Fibroblast of skin of abdomen (primary cell): Measurements from ENCODE around the gene TFF2.

Experiments used
- DNase-seq: peaks from one replicate; pipeline ENCODE4 v3.0.0-alpha.2; 2013

TFF2 gene

DNA sequence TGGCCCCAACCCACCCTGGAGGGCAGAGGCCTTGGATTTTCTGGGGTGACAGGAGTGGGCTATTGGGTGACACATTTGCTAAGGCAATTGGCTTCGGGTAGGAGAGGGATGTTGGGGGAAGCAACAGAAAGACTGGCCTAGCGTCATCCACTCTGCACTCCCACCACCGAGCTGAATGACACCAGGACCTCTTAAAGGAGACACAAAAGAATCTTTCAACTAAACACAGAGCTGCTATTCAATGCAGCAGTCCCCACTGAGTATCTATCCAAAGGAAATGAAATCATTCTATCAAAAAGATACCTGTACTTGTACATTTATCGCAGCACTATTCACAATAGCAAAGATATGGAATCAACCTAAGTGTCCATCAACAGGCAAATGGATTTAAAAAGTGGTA lies 6.2 kb downstream of the TFF2 start:
- no peak for DNase-seq

DNA sequence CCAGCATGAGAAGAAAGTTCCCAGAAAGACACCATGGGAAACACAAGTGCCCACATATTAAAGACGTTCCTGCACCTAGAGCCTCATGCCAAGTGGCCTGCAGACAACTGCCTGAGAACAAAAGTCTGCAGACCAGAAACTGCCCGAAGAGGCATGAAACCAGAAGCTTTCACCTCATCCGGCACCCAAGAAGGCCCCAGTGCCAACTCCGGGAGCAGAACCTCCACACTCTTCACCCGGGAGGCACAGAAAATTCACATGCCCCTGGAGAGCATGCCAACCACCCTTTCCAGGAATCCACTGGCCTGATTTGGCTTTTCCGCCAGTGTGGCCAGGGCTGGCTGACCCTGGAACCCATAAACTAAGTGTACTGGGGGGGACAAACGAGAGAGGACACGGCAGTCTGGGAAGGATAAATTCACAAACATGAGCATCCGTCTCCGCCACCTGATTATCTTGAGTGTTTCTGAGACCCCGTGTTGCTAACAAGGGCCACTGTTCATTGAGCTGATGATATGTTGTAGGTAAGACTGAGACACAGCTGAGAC lies 6.8 kb downstream of the TFF2 start:
- DNase-seq, result no peak

DNA sequence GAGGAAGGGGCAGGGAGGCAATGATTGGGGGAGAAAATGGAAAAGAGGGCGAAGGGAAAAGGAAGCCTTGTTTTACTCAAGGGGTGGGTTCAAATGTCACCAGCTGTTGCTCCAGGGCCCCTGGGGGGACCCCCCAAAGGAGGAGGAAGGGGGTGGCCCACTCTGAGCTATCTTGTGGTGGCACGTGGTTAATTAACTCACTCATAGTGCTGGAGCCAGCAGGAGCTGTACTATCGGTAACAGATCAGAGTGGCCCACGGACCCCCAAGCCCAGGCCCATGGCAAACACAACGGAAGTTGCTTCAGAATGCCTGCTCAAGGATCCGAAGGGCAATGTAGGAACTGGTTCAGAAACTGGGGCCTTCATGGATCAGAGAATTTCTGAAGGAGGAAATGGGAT lies 7.2 kb downstream of the TFF2 start:
- DNase-seq, result no peak

DNA sequence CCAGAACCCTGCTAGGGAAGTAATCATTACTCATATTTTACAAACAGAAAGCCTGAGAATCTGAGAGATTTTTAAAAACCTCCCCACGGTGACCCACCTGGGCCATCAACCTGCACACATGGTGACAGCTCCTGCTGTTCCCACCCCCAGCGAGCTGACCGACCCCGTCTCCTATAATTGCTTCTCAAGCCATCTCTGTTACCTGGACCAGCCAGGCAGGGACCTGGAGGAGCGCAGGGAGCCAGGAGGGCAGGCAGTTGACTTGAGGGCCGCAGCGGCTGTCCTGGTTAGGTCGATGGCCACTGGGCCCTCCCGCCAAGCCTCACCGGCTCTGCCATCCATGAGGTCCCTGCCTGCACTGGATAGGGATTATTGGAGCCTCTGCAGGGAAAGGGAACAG lies 7.7 kb downstream of the TFF2 start:
- no peak for DNase-seq

DNA sequence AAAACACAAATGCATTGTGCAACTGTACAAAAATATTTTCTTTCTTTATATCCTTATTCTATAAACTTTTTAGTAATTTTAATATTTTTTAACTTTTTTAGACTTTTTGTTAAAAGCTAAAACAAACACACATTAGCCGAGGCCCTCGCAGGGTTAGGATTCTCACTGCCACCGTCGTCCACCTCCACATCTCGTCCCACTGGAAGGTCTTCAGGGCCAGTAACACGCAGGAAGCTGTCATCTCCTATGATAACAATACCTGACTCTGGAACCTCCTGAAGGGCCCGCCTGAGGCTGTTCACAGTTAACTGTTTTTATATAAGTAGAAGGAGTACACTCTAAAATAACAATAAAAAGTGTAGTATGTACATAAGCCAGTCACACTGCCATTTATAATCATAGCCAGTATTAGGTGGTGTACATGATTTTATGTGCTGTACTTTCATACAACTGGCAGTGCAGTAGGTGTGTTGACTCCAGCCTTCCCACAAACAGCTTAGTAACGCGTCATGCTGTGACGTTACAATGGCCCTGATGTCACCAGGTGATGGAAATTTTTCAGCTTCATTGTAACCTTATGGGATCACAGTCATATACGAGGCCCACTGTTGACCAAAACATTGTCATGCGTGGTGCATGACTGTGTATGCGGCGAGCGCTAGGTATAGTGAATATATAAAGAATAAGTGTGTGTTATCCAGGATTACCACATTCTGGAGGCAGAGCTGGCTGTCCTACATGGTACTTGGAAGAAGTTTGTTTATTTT lies 8.8 kb downstream of the TFF2 start:
- no peak for DNase-seq

DNA sequence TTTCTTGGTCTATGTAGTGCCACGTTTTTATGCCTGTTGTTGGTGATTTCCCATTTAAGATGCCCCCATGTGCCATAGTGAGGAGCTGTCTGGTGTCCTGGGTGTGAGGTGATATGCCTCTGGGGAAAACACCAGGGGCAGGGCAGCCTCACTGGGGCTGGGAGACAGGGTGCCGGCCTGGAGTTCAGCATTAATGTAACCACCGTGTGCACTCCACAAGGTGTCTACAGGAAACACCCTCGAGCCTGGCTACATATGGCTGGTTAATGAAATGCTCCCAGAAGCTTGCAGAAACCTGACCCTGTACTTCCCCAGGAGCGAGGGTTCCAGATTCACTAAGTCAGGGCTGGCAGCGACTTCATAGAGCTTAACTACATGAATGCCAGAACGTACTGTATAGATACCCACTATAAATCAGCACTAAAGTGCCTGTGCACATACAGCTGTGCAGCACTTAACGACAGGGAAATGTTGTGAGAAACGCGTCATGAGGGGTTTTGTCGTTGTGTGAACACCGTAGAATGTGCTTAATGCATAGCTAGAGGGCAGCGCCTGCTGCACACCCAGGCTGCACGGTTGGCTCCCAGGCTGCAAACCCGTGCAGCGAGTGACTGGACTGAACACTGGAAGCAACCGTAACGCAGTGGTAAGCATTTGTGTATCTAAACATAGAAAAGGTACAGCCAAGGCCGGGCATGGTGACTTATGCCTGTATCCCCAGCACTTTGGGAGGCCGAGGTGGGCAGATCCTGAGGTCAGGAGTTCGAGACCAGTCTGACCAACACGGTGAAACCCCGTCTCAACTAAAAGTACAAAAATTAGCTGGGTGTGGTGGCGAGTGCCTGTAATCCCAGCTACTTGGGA lies 10.4 kb downstream of the TFF2 start:
- DNase-seq, result no peak

DNA sequence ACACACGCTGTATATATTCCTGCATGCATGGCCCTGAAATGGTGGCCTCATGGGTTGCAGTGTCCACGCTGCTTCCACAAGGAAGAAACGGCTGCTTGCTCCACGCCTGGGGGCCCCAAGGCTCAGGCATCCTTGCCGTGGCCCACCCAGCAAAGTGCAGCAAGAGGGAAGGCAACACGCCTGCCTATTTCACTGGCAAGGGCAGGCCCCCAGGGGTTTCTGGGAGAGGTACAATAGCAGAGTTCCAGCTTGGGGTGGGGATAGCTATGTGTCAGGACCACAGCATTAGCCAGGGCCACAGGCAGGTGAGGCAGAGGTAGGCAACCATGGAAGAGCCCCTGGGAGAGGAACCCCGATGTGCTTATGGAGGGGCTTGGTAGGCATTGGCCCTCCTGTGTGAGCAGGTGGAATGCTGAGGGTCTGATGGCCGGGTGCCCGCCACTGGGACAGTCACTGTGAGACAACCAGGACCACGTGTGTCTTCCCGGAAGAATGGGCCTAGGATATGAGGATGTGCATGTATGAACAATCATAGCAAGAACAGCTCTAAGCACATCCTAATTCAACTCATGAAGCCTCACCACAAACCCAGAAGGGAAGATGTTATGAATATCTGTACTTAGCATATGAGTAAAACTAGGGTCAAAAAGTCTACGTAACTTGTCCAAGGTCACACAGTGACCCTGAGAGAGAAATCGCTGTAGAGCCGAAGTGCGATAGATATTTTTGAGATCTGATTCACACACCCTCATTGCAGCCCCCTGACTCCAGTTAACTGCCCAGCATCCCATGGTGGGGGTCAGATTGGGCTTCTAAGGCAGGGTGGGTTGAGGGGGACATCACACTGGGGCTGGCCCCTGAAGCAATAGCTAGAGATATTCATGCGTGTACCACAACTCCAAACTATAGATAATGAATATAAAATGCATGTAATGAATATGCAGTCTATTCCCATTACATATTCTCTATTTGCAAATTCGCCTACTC lies 11.8 kb downstream of the TFF2 start:
- no peak for DNase-seq

DNA sequence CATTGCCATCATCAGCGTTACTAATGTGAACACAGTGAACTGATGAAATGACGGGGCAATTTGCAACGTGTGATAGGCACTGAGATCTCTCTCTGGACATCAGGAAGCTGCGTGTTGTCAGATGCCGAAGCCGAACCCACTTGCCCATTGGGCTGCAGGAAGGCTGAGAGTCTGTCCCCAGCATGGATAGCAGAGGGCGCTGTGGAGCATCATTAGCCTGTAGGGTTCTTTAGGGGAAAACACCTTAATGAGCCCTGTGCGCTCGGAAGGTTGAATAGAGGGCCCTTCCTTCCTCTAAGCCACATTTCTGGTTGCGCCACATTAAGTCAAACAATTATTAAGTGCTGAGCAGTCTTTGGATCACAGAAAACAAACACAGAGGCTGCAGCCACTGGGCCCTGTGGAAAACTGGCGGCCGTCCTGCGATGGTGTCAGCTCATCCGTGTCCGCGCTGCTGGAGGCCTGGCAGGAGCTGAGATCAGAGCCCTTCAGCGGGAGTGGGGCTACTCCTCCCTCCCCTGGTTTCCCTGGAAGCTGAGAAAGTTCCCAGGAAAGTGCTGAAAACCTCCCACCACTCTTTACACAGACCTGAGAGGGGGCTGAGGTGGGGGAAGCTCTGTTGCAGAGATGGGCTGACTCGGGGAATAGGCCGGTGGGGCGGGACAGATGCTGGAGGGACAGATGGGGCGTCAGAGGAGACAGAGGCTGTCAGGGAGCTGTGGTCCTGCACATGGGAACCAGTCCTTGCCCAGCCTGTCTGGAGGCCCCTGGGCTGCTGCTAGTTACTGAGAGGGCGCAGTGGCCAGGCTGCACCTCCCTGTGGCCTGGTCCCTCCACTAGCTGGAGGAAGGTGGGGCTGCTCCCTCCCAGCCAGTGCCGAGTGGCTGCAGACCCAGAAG lies 12.7 kb downstream of the TFF2 start:
- DNase-seq, result peak; percentile 10

DNA sequence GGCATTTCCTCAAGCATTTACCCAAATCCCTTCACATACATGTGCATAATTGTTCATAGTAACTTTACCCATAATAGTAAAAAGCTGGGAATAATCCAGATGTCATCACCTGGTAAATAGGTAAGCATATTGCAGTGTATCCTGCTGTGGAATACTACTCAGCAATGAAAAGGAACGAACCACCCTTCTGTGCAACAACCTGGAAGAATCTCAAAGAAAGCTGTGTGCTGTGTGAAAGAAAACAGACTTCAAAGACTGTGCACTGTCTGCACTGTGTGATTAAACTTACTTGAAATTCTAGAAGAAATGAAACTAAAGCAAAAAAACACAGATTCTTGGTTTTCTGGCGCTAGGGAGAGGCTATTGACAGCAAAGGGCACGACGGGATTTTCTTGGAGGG lies 13.5 kb downstream of the TFF2 start:
- no peak for DNase-seq

DNA sequence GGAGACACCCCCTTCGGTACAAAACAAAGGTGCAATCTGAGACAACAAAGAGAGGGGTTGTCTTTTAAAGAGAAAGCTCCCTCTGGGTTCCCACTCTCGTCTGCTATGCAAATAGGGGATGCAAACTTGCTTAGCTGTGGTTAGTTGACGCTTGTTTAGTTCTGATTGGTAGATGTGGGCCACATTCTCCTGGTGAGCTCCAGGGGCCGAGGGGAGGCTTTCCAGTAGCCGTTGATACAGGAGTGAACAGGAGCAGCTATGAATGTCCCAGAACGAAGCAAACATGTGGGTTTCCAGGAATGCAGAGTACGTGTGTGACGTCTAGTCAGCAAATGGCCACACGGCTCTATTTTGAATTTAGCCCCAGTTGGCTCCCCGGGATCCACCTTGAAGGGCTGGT lies 14.7 kb downstream of the TFF2 start:
- DNase-seq, result peak; percentile 12

DNA sequence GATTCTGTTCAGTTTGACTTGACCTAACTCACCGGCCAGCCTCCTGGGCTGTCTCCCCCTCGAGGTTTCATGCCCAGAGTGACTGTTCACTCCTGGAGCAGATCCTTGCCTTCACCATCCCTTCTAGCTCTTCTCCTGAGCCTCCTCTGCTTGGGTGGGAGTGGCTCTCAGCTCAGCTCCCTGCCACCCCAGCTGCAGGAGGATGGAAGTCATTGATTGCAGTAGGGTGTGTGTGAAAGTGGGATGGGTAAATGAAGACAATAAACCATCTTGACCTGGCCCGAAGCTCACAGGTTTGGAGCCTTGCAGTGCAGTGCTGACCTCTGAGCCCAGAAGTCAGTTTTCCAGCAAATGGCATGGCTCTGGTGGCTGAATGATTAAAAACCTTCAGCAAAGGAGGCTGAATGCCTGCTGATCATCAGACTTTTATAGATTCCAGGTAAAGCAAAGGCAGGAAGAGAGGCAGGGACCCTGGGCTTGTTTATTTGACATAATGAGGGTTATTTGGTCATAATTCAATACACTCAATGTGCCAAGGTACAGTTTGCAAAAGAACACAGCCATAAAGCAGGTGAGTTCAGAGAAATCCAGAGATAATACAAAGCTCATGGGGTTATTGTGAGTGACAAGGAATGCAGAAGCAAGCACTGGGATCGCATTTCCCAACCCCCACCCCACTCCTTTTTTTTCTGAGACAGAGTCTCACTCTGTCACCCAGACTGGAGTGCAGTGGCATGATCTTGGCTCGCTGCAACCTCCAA lies 18.1 kb downstream of the TFF2 start:
- DNase-seq, result no peak

DNA sequence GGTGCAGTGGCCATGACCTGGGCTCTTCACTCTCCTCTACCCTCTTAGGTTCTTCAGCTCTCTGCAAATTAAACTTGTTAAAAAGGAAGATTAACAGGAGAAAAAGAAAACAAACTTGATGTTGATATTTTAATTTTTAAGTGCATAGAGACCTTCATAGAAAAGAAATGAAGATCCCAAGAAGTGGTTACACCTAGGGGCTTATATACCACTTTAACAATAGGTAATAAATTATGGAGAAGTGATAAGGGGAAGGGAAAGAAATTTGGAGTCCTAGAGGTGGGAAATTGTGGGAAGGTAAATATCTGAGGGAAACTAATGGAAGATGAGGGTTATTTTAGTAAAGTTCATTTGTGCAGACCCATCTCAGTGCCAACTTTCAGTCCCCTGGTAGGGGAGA lies 19.1 kb downstream of the TFF2 start:
- no peak for DNase-seq

DNA sequence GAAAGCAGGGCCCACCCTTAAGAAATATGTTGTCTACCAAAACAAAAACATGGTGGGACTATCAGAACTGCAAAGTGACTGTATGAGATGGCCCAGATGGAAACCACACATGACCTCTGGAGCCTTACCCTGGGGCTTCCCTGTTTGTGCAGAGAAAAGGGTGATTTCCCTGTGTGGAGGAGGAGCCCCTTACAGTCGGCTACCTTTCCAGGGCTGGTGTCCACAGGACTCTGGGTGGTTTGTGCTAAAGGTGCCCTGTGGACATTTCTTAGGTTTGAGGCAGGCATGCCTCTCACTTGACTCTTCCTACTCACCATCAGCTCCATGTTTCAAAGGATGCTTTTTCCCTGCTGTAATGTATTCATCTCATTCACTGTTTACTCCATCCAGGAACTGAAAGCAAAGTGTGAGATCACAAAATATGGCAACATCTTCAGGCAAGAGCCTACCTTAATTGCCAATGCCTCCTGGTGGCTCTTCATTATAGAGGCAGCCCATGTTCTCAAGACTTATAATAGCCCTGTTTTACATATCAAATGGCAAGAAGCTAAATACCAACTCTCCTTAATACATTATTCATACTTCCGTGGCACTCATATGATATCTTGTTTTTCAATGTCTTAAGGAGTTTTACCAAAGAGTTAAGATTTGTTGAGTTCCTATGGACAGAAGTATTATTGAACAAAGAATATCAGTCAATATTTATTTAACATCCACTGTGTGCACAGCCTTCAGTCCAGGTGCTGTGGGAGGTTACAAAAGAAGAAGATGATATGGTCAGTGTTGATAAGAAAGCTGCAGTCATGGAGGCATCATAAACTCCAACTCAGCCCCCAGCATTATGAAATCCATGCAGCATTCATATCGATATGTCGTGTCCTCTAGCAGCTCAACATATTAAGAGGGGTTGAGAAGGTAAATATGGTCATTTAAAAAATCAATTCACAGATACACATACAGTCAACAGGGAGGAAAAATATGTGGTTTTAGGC lies 20.1 kb downstream of the TFF2 start:
- DNase-seq, result no peak

DNA sequence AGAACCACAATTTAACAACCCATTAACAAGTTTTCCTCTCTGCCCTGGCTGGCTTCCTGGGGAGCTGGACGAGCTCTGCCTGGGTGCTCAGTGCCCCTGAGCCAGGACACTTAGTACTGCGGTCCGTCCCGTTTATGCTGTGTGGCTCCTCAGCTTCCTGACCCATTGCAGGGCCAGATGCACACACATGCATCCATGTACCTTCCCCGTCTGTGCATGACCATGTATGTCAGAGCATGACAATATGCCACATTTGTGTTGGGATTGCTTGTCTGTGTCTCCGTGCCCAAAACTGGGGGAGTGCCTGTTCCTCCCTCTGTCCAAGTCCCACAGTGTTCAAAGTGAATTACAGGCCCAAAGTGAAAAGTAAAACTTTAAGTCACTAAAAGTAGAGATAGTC lies 25.9 kb downstream of the TFF2 start:
- DNase-seq, result no peak

DNA sequence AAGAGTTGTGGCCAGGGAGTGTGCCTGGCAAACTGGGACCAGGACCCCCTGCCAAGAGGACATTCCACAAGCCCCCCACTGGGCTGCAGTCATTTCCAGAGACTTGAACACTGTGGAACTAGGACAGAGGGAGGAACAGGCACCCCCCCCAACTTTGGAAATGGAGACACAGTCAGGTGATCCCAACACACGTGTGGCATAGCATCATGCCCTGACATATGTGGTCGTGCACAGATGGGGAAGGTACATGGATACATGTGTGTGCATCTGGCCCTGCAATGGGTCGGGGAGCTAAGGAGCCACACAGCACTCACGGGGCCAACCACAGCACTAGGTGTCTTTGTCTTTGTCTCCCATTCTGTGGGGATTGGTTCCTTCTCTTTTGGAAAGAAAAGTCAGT lies 28.9 kb downstream of the TFF2 start:
- no peak for DNase-seq

DNA sequence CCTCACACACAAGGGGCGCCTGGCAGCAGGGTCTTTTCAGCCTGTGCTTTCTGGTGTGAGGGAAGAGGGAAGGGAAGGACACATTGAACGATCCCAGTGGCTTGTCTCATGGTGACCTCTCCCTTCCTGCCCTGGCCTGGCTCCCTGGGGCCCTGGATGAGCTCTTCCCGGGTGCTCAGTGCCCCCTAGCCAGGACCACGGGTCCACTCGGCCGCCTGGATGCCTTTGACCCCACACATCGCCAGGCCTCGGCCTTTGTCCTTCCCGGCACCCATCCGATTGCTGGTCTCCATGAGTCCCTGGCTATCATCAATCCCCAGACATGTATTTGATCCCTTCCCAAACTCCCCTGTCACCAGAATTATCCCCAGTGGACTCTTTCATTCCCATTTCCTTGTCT lies 29.6 kb downstream of the TFF2 start:
- no peak for DNase-seq

DNA sequence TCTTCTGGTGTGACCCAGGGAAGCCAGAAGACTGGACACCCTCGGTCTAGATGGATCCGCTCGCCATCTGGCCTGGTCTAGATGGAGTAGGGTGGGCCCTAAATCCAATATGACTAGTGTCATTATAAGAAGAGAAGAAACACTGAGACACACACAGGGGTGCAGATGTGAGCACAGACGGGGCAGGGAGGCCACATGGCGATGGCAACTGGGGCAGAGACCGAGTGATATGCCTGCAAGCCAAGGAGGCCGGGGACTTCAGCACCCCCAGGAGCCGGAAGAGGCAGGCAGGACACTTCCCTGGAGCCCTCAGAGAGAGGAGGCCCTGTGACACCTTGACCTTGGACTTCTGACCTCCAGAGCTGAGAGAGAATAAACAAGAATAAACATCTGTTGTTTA lies 30.0 kb downstream of the TFF2 start:
- no peak for DNase-seq

DNA sequence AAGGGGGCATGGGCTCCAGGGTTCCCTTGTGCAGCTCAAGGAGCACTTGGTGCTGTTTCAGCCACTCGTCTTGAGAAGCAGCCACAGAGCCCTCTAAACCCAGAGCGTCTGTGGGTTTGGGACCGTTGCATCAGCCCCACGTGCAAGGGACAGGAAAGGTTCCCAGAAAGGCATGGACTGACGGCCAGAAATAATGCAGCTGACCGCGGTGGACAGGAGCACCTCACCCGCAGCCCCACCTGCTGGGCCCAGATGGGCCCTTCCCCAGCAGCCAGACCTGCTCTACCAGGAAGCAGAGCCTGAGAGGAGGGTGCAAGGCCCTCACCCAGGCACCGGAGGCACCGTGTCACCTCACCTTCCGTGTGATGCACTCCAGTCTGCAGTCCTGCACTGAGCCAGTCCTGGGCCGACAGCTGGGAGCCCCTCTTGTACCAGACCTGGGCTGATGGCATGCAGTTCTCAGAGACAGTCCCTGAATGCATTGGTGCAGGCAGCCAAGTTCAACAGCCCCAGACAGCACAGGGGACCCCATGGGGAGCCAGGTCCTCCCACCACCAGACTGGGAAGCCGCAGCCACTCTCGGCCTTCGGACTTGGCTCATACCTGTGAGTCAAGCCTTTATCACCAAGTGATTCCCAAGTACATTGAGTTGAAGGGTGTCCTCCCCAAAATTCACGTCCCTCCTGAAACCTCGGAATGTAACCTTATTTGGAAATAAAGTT lies 30.8 kb downstream of the TFF2 start:
- no peak for DNase-seq

DNA sequence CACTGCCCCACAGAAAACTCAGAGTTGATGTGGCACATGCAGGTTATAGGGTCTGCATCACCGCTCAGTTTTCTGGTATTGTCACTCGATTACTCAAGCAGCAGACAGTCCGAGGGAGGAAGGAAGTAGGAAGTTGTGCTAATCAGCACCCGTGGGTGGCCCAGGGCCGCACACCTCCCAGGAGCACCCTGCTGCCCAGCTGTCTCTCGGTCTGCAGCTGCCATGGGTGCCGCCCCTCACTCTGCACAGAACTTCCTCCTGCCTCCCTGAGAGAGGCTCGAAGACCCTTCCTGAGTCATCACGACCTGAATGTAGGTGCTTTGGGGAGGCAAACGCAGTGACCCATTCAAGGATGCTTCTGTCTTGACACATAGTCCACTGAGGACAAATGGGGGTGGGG lies 31.4 kb downstream of the TFF2 start:
- no peak for DNase-seq
